Transverse colon (tissue), 4 donors: ENCODE measurements around the gene COP1. TPM values are rescaled to one million over a fixed set of nuclear protein-coding genes. Genes with fewer than 3 reads are reported as not detected.

Experiments
- DNase-seq: peaks from one replicate; pipeline ENCODE4 v3.0.0-alpha.2; 2019
- H3K27ac ChIP-seq, 4 donors: fragments of 200-600 bp; sonication (generic); 2 replicates each; pipeline ENCODE4 v1.5.1; 2016 to 2018; ENCODE audit warnings: inconsistent platforms in 4 of 4
- H3K27me3 ChIP-seq: fragments of 200-600 bp; sonication (generic); 2 replicates; pipeline ENCODE4 v1.5.1; 2017; ENCODE audit warnings: inconsistent platforms
- H3K36me3 ChIP-seq, 4 donors: fragments of 200-600 bp; sonication (generic); 2 replicates each; pipeline ENCODE4 v1.5.1; 2017 to 2019; ENCODE audit warnings: inconsistent platforms in 4 of 4
- H3K4me1 ChIP-seq, 4 donors: fragments of 200-600 bp; sonication (generic); 2 replicates each; pipeline ENCODE4 v1.5.1; 2017 to 2020; ENCODE audit warnings: inconsistent platforms in 4 of 4
- H3K4me3 ChIP-seq, 4 donors: fragments of 200-600 bp; sonication (generic); 1 replicate in 1 of 4; 2 replicates in 3 of 4; pipeline versions ENCODE4 v1.5.1 to v1.6.1; 2017 to 2019; ENCODE audit warnings: inconsistent platforms in 4 of 4
- H3K9me3 ChIP-seq, 2 donors: fragments of 200-600 bp; sonication (generic); 2 replicates each; pipeline ENCODE4 v1.5.1; 2017 to 2019; ENCODE audit warnings: inconsistent platforms in 2 of 2
- EP300 ChIP-seq: sonication (generic); formaldehyde crosslinking; IDR thresholded peaks from one replicate; pipeline ENCODE4 v1.6.1; 2017; ENCODE audit warnings: antibody characterized with exemption, low read depth
- POLR2A ChIP-seq: fragments of 450-650 bp; IDR thresholded peaks from one replicate; pipeline ENCODE4 v1.6.1; 2016; ENCODE audit warnings: antibody characterized with exemption, mild to moderate bottlenecking, moderate library complexity
- POLR2AphosphoS5 ChIP-seq, 3 donors: sonication (generic); formaldehyde crosslinking; IDR thresholded peaks; one replicate each; pipeline ENCODE4 v1.6.1; 2016; ENCODE audit warnings: antibody characterized with exemption in 3 of 3
- WGBS, 2 donors: methylation state at CpG; one replicate each; pipeline ENCODE4 v1.1.5; 2018; ENCODE audit warnings: low coverage in 1 of 2; 5-methylcytosine and 5-hydroxymethylcytosine counted together
- in situ Hi-C, 4 donors: fragments of 200-750 bp; cut with MboI; loops; one replicate each; pipeline versions ENCODE4 v1.15.0 to v1.15.1; 2017; ENCODE audit warnings: low sequenced_read_pairs in 3 of 4, low pct_ligation_motif_present in 1 of 4, low pct_unique_long_range_greater_than_20kb in 1 of 4
- intact Hi-C: fragments of 100-400 bp; cut with DNase I; formaldehyde crosslinking; loops from one replicate; pipeline ENCODE4 v1.15.1; 2023; ENCODE audit warnings: low total_unique reads
- total RNA-seq, 4 donors: library from RNA; depleted of rRNA; stranded (reverse); fragments of >200 nt; gene quantifications; one replicate each; pipeline ENCODE4 v1.1.0, GENCODE V29; 2016
- TF ChIP-seq, protein P1 (sequence below), 5 experiments: fragments of 200-600 bp in 3 of 5; fragments of 450-650 bp in 2 of 5; sonication (generic) in 3 of 5; IDR thresholded peaks; 1 replicate in 2 of 5; 2 replicates in 3 of 5; pipeline ENCODE4 v1.5.1; 2016 to 2017; ENCODE audit warnings: antibody characterized with exemption in 5 of 5, inconsistent platforms in 3 of 5, mild to moderate bottlenecking in 2 of 5, moderate library complexity in 1 of 5

The COP1 gene
- total RNA-seq, 4 donors from 2014 or later = 52.3 to 190 (median 109) TPM

- Histone ChIP-seq H3K4me3 (no peak overlapping the region), H3K27me3 (no peaks in the 10 kb centered on the region), H3K36me3 (peaks cover 0 to 4% (median 0%) of the 10 kb centered on the region in 4 donors), H3K9me3 (no peaks in the 10 kb centered on the region), H3K27ac (no peak overlapping the region), H3K4me1 (peaks cover 0 to 10% (median 4%) of the 10 kb centered on the region in 4 donors)
- in situ Hi-C loops = no loop called here
- no peak for DNase-seq
- intact Hi-C loops = no loop called here
- TF ChIP-seq POLR2A = no peak
- TF ChIP-seq, protein P1, sequence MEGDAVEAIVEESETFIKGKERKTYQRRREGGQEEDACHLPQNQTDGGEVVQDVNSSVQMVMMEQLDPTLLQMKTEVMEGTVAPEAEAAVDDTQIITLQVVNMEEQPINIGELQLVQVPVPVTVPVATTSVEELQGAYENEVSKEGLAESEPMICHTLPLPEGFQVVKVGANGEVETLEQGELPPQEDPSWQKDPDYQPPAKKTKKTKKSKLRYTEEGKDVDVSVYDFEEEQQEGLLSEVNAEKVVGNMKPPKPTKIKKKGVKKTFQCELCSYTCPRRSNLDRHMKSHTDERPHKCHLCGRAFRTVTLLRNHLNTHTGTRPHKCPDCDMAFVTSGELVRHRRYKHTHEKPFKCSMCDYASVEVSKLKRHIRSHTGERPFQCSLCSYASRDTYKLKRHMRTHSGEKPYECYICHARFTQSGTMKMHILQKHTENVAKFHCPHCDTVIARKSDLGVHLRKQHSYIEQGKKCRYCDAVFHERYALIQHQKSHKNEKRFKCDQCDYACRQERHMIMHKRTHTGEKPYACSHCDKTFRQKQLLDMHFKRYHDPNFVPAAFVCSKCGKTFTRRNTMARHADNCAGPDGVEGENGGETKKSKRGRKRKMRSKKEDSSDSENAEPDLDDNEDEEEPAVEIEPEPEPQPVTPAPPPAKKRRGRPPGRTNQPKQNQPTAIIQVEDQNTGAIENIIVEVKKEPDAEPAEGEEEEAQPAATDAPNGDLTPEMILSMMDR (IDR thresholded peaks at IDR 0.05) = no peak
- TF ChIP-seq POLR2AphosphoS5 (IDR thresholded peaks at IDR 0.05) = no peak
- no peak for TF ChIP-seq EP300
- WGBS, 2 donors = 56 to 57% methylated on average over 4 of the region's 4 CpGs
Observed at GRCh38 chr1:176149939-176150807, 56.9 kb downstream of the COP1 start.

- no peaks in the 10 kb centered on the region for H3K9me3 ChIP-seq
- in situ Hi-C loops (no loop called here), intact Hi-C loops (no loop called here)
- TF ChIP-seq POLR2AphosphoS5 (IDR thresholded peaks at IDR 0.05) (no peak), EP300 (no peak), POLR2A (no peak)
- TF ChIP-seq, protein P1 (IDR thresholded peaks at IDR 0.05) = no peak
- no peaks in the 10 kb centered on the region for H3K4me1 ChIP-seq
- DNase-seq = no peak
- WGBS, 2 donors = 93 to 97% methylated on average over 2 of the region's 2 CpGs
- no peak overlapping the region for H3K27ac ChIP-seq
- no peaks in the 10 kb centered on the region for H3K27me3 ChIP-seq
- peaks cover 0 to 3% (median 0%) of the 10 kb centered on the region in 4 donors for H3K36me3 ChIP-seq
- H3K4me3 ChIP-seq = no peak overlapping the region
Observed at GRCh38 chr1:176144526-176144925, 62.6 kb downstream of the COP1 start.

GRCh38 chr1:176142973-176143372 lies 64.1 kb downstream of the COP1 start:
- TF ChIP-seq, protein P1 (IDR thresholded peaks at IDR 0.05) = no peak
- TF ChIP-seq POLR2A (no peak), POLR2AphosphoS5 (IDR thresholded peaks at IDR 0.05) (no peak), EP300 (no peak)
- in situ Hi-C loops = no loop called here
- no peaks in the 10 kb centered on the region for H3K9me3 ChIP-seq
- peaks cover 0 to 3% (median 0%) of the 10 kb centered on the region in 4 donors for H3K36me3 ChIP-seq
- H3K4me3 ChIP-seq = no peak overlapping the region
- H3K4me1 ChIP-seq = peaks cover 0 to 3% (median 0%) of the 10 kb centered on the region in 4 donors
- no peaks in the 10 kb centered on the region for H3K27me3 ChIP-seq
- WGBS, 2 donors = 95 to 96% methylated on average over 3 of the region's 3 CpGs
- DNase-seq = no peak
- no peak overlapping the region for H3K27ac ChIP-seq
- intact Hi-C loops = no loop called here

GRCh38 chr1:176141449-176141848 lies 65.6 kb downstream of the COP1 start:
- Histone ChIP-seq H3K36me3 (peaks cover 0 to 3% (median 0%) of the 10 kb centered on the region in 4 donors), H3K4me3 (no peak overlapping the region), H3K27me3 (no peaks in the 10 kb centered on the region), H3K27ac (no peak overlapping the region), H3K9me3 (no peaks in the 10 kb centered on the region), H3K4me1 (peaks cover 0 to 4% (median 2%) of the 10 kb centered on the region in 4 donors)
- TF ChIP-seq EP300 (no peak), POLR2AphosphoS5 (IDR thresholded peaks at IDR 0.05) (no peak), POLR2A (no peak)
- TF ChIP-seq, protein P1 (IDR thresholded peaks at IDR 0.05) = no peak
- intact Hi-C loops (no loop called here), in situ Hi-C loops (no loop called here)
- no peak for DNase-seq
- WGBS, 2 donors = 100% methylated on average over 1 of the region's 1 CpG; no CpG with 5 or more reads in 1 of the 2 donors
